HG03565 (cell line): ENCODE measurements around the gene SLC43A1.

ENCODE experiments used
- ATAC-seq: cut with Tn5 transposase; IDR thresholded peaks from one replicate; pipeline ENCODE4 v1.9.1; 2021; ENCODE audit warnings: mild to moderate bottlenecking, moderate library complexity; ENCODE audit not compliant: unreplicated experiment

SLC43A1 gene

DNA sequence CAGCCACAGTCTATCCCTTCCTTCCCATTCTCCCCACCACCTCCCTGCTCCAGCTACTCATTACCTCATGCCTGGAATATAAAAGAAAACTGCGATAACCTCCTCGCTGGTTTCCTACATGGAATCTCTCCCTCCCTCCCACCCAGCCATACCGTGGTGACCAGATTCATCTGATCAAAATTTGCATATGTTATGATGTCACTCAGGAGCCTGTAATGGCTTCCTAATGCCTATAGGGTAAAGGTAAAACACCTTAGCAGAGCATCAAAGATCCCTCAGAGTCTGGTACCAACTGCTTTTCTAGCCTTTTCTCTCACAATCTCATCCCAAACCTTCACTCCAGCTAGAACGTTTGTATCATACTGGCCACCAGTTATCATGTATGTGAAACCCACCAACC, 35.6 kb downstream of the SLC43A1 start:
- ATAC-seq, result no peak

DNA sequence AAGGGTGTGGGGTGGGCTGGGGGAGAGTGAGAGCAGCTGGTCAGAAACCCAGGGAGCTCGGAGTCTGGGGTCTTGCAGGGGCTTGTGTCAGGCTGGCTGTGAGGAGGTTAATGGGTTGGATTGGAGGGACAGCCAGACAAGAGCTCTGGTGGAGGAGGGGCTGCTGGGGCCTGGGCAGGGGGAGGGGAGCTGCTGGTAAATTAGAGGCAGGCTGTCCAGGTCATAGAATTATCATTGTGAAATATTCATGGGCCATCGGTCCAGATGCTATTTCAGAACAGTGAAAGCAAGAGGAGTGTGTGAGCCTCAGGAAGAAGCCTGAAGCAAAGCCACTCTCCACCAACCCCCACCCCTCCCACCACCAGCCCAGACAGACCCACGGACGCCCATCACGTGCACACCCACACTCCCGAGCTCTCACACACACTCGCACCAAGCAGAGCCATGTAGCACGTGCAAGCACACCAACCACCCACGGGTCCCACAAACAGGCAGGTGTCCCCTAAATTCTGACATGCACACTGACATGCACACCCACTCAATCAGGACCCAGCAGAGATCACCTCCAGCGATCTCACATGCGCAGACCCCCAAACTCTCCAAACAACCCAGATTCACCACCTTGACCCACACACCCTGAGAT, 36.4 kb downstream of the SLC43A1 start:
- no peak for ATAC-seq

DNA sequence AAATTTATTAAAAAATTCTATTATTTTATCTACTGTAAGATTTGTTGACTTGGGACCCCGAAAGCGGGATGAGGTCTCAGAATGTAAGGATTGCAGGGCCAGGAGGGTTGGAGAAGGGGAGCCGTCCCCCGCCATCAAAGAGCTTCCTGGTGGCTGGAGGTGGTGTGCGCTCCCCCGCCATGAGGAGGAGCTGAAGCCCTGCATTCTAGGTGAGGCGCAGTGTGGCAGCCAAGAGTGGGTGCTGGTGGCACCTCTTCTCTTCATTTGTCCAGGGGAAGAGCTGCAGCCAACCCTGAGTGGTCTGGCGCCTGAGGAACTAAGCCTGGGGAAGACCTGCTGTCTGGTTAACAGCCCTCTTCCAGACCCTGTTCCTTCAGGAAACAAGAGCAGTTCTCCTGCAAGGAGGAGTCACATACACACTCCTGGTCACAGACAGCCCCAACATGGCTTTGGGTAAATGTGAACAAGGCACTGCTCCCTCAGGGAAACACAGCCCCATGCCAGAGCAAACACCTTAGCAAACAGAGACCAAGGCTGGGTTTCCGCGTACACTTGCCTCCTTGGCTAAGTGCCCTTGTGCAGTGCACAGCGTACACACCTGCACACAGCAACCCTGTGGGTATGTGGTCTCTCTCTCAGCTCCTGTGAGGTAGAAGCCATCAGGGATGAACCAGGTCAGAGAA, 37.9 kb downstream of the SLC43A1 start:
- no peak for ATAC-seq

DNA sequence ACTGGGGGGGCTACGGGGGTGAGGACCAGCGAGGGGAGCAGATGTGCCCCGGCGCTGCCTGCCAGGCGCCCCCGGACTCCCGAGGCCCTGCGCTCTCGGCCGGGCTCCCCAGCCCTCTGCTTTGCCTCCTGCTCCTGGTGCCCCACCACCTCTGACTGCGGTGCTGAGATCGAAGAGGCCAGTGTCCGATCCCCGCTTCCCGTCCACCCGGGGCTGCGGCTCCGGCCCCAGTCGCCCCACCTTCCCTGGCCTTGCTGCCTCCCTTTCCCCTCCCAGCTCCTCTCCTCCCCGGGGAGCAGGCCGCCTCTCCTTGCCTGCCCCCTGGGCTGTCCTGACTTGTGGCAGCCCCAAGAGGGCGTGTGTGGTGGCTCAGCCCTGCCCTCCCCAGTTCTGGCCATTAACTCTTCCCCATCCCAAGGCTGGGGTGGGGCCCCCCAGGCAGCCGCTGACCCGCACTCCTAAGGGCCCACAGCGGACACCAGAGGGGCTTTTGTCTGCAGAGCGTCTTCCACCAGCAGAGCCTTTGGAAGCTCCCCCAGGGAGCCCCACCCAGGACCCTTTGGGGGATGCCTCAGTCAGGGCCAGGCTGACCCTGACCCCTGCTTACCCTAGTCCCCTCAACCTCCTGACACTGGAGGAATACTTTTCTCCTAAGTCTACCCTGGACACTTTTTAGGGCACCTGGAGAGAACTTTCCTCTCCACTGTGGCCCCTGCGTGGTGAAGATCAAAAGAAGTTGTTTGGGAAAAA, 38.6 kb downstream of the SLC43A1 start:
- ATAC-seq, result peak; percentile 49

DNA sequence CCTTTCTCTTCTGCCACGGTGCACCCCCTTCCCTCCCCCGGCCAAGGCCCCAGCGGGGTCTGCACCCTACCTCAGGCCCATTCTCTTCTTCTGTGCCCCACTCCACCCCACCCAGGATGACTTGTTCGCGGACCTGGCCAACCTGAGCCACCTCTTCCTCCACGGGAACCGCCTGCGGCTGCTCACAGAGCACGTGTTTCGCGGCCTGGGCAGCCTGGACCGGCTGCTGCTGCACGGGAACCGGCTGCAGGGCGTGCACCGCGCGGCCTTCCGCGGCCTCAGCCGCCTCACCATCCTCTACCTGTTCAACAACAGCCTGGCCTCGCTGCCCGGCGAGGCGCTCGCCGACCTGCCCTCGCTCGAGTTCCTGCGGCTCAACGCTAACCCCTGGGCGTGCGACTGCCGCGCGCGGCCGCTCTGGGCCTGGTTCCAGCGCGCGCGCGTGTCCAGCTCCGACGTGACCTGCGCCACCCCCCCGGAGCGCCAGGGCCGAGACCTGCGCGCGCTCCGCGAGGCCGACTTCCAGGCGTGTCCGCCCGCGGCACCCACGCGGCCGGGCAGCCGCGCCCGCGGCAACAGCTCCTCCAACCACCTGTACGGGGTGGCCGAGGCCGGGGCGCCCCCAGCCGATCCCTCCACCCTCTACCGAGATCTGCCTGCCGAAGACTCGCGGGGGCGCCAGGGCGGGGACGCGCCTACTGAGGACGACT, 39.3 kb downstream of the SLC43A1 start:
- ATAC-seq, result peak; percentile 19

DNA sequence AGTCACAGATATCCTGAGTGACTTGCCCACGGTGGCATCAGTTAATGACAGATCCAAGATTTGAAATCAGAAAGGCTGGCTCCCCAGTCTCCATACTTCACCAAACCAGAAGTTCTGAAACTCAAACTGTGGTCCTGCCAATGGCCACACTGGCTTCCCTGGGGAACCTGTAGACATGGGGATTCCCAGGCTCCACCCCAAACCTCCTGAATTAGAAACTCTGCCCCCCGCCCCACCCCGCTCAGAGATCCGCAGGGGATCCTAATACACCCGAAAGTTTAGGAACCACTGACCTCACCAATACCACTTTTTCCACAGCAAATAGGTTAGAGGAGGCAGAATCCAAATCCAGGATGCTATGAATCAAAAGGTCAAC, 39.8 kb downstream of the SLC43A1 start:
- no peak for ATAC-seq

DNA sequence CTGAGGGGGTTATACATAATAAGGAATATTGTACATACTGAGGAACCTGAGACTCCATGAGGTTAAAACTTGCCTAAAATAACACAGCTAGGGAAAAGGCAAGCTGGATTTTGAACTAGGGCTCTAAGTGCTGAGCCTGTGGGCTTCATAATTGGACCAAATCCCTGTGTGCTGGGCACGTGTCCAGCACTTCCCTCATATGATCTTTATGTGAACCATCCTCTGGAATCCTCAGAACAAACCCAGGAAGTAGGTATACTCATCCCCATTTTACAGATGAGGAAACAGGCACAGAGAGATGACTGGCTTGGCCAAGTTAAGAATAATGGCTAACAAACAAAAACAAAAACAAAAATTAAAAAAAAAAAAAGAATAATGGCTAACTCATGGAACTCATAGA, 40.3 kb downstream of the SLC43A1 start:
- ATAC-seq, result no peak

DNA sequence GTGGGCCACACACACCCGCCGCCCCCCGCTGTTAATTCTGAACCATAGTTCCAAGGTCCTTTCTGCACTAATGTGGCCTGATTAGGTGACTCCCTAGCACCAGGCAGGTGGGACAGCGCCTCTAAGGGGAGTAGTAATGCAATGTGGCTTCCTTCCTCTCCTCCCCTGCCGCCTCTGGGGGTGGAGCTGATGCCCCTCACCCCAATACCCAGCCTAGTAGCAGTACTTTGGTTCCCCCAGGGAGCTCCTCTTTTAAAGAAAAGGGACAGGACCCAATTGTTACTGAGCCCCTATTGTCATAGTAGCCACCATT, 40.7 kb downstream of the SLC43A1 start:
- ATAC-seq, result no peak

DNA sequence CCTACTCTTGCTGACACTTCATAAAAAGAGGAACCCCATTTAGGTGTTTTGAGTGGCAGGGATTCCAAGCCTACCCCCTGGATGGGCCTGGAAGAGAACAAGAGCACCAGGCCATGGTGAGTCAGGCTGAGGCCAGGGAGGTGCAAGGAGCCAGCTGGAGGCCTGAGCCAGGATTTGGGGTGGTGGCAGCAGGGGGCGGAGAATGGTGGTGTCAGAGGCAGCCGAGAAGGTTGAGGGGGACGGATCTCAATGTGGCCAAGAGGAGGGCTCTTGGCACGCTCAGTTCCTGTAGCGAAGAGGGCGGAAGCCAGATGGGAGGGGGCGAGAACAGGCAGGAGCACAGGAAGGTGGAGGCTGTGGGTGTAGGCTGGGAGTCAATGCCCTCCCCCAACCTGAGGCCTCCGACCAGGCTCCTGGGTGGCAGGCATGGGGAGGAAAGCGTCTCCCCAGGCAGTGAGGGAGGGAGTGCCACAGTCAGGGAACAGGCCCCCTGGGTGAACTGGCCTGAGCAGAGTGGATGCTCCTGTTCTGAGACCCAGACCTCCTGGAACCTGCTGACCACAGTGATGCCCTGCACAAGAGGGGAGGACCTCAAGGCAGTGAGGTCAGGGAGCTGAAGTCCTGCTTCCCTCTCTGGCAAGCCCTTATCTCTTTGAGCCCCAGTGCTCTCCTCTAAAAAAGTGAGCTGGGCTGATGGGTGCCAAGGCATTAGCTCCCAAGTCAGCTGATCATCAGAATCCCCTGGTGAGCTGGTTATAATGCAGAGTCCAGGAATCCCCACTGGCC, 41.3 kb downstream of the SLC43A1 start:
- no peak for ATAC-seq

DNA sequence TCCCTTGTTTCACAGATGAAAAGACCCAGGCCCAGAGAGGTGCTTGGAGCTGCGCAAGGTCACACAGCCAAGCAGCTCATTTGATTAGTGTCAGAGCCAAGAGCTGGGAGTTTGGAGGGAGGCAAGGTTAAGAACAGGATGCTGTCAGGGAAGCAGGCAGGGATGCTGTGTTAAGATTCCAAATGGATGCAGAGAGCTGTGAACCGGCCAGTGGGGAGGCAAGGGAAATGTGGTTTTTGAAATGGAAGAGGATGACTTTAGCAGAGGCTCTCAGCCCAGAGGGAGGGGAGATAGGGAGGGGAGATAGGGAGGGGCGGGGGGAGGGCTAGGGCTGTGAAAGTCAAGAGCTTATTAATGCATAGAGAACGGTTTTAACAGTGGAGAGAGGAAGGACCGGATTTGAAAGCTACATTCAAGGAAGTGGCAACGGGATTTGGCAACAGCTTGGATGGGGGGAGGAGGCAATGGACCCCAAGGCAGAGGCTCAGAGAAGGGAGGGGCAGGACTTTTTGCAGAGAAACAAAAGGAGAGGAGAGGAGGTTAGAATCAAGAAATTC, 42.1 kb downstream of the SLC43A1 start:
- ATAC-seq, result no peak

DNA sequence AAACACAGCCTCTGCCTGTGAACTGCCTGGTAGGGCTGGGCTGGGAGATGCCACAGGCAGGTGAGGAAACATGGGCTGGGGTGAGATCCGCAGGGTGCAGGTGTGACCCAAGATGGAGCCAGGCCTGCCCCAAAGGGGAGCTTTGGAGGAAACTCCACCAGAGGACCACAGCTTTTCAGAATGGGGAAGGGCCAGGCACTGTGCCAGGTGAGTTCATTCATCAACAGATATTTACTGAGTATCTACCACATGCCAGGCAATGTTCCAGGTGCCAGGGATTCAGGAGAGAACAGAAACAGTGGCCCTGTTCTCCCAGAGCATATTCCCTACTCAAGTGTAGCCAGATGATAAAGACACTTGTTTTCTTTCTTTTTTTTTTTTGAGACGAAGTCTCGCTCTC, 44.0 kb downstream of the SLC43A1 start:
- no peak for ATAC-seq

DNA sequence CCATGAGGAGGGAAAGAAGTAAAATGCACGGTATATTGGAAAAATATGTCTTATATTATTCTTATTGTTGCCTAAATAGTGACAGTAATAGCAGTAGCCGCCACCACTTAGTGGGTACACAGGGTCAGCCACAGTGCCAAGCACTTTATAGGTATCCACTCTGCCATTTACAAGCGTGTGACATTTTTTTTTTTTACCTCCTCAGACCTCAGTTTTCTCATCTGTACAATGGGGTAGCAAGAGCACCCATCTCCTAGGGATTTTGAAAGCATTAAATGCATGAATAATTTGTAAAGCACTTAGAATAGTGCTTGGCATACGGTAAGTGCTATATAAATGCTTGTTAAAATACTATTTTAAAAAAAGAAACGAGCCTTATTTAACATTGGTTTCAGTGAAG, 46.2 kb downstream of the SLC43A1 start:
- ATAC-seq, result no peak

DNA sequence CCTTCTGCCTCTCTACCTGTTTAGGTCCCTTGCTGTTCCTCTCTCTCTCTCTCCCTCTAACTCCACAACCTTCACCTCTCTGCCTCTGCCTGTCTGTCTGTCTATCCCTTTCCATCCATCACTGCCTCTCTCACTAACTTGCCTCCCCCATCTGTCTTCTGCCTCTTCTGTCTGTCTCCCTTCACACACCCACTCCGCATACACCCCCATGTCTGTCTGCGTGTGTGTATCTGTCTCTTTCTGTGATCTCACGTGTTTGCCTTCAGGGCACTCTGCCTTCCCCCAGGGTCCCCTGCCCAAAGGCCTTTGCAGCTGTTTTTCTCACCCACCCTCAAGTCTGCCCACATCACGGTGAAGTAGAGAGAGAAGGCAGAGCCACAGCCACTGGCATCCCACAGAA, 47.2 kb downstream of the SLC43A1 start:
- ATAC-seq, result no peak

DNA sequence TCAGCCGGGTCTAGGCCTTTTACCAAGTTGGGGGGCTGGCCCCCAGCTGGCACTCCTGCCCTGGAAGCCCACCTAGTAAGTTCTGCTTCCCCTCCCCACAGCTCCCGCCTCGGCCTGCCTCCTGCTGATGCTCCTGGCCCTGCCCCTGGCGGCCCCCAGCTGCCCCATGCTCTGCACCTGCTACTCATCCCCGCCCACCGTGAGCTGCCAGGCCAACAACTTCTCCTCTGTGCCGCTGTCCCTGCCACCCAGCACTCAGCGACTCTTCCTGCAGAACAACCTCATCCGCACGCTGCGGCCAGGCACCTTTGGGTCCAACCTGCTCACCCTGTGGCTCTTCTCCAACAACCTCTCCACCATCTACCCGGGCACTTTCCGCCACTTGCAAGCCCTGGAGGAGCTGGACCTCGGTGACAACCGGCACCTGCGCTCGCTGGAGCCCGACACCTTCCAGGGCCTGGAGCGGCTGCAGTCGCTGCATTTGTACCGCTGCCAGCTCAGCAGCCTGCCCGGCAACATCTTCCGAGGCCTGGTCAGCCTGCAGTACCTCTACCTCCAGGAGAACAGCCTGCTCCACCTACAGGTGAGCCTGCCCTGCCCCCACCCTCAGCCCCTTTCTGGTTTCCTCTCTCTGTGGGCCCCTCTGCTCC, 47.9 kb downstream of the SLC43A1 start:
- ATAC-seq, result no peak

DNA sequence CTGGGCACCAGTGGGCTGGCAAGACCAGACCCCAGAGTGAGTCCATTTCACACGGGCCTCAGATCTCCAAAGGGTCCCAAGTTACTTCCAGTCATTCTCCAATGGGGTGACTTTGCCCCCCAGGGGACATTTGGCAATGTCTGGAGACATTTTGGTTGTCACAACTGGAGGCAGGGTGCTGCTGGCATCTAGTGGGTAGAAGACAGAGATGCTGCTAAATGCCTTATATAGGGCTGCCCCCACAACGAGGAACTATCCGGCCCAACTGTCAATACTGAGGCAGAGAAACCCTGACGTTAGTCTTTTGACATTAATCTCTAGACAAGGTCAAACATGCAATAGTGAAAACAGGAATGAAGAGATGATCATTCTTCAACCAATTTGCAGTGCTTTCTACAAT, 48.8 kb downstream of the SLC43A1 start:
- no peak for ATAC-seq

DNA sequence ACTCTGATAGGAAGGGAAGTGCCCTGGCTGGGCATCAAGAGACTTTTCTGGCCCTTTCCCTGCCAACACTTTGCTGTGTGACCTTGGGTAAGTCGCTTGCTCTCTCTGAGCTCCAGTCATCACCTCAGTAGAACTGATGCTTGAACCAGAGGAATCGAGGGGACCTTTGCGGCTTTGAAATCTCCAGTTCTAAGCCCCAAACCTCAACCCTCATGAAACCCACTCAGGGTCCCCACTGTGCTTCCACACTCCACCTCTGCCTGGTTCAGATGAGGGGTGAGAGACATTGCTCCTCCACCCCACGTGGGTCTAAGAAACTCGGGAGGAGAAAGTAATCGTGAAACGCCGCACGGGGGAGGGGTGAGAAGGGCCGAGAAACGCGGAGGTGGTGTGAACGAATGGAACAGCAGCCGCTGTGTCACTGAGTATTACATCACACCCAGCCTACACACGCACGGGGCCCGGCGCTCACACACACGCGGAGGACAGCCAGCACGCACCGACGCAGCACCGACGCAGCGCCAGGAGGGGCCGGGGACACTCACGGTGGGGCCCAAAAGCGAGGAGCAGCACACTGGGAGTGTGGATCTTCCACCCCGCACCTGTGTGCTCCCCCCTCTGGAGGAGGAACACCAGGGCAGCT, 50.8 kb downstream of the SLC43A1 start:
- ATAC-seq, result no peak

DNA sequence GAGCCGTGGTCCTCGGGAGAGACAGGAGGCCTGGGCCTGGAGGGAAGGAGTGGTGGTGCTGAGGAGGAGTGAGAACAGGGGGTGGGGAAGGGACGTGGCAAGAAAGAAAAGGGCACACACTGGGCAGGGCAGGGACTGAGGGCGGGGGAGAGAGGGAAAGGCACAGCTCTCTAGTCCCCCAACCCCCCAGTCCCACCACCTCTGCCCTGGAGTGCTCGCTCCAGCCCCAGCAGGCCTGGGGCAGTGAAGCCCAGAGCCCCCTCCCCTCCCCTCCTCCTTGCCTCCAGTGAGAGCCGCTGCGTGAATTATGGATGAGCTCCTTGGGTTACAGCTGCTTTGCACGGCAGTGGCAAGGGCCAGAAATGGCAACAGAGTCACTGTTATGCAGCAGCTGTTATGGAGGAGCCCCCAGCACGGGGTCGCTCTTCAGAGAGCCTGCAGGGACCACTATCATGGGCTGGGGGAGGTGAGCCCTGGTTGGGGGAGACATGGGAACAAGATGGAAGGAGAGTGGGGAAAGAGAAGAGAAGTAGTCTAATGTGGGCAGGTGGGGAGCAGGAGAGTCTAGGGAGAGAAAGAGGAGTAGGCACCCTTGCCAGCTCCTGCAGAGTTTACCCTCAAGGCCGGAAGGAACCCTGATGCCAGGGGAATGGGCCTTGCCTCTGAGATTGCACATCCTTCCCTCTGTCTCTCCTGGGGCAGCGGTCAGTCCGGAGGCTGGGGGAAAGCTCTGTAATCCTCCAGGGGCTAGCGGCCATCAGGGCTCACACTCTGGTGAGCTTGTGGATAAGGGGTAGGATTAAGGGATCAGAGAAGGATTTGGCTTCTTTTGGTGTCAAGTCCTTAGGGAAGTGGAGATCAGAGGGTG, 51.6 kb downstream of the SLC43A1 start:
- no peak for ATAC-seq

DNA sequence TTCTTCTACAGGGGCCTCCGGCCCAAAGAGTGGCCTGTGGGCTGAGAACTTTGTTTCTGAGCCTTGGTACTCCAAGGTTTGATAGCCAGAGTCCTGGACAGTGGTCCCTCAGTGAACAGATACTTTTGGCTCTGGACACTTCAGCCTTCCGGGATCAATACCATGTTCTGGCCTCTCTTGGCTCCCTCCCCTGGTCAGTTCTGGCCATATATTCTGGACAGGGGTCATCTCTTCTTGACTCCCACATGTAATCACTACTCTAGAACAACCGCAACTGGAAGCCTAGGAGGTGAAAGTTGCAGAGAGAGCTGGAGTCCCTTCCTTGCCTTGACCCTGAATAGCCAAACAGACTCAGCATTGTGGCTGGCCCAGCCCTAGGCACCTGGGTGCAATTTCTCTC, 52.9 kb downstream of the SLC43A1 start:
- no peak for ATAC-seq
